ENCODE data around the gene NDUFV3. TPM values are rescaled to one million over a fixed set of nuclear protein-coding genes. Genes with fewer than 3 reads are reported as not detected.

NDUFV3 gene
- total and polyA plus RNA-seq, 2 of the 13 experiments (the other 11 are each of a cell fraction or from before 2014, with no cell fraction given): 14.2 to 29.6 TPM

- peak; percentile 13; the same call in 1 of the 2 replicates for TF ChIP-seq CTCF (CRISPR knock-in tag; IDR thresholded peaks at IDR 0.05)
- TF ChIP-seq GMEB1 (CRISPR knock-in tag; IDR thresholded peaks at IDR 0.05; ENCODE audit: borderline replicate concordance): peak; percentile 97
- peak; percentile 72; the same call in 1 of the 2 replicates for TF ChIP-seq ELF4 (CRISPR knock-in tag; IDR thresholded peaks at IDR 0.05; ENCODE audit: borderline replicate concordance)
- TF ChIP-seq ZNF101 (CRISPR knock-in tag; IDR thresholded peaks at IDR 0.05; ENCODE audit: borderline replicate concordance, low read depth): no peak
- no peak for TF ChIP-seq ZNF260 (CRISPR knock-in tag; IDR thresholded peaks at IDR 0.05; ENCODE audit: borderline replicate concordance, low read depth)
- TF ChIP-seq HOXA3 (CRISPR knock-in tag; IDR thresholded peaks at IDR 0.05): peak; percentile 92
- peak; percentile 80 for TF ChIP-seq NR2C2 (CRISPR knock-in tag; IDR thresholded peaks at IDR 0.05; ENCODE audit: borderline replicate concordance)
- 0 out of 2 replicates have a peak, but pooled peaks have one; percentile 12 for TF ChIP-seq ZNF703 (CRISPR knock-in tag; IDR thresholded peaks at IDR 0.05; ENCODE audit: borderline replicate concordance)
- TF ChIP-seq NFIB (CRISPR knock-in tag; IDR thresholded peaks at IDR 0.05; ENCODE audit: borderline replicate concordance): no peak
- TF ChIP-seq ZNF512 (CRISPR knock-in tag; IDR thresholded peaks at IDR 0.05): no peak; the same call in 1 of the 2 replicates
- TF ChIP-seq SP5 (CRISPR knock-in tag; IDR thresholded peaks at IDR 0.05; ENCODE audit: borderline replicate concordance, low read depth): no peak
- TF ChIP-seq GABPB1 (CRISPR knock-in tag; IDR thresholded peaks at IDR 0.05): peak; percentile 93
- peak; percentile 86 for TF ChIP-seq NFYB (CRISPR knock-in tag; IDR thresholded peaks at IDR 0.05)
- 0 out of 2 replicates have a peak, but pooled peaks have one; percentile 35 for TF ChIP-seq TERF1 (CRISPR knock-in tag; IDR thresholded peaks at IDR 0.05)
- TF ChIP-seq ZNF737 (CRISPR knock-in tag; IDR thresholded peaks at IDR 0.05; ENCODE audit: borderline replicate concordance): no peak
Measured at GRCh38 chr21:42878993-42879787, 13.9 kb upstream of the NDUFV3 start, which contains the start of gene WDR4 (continued).
